AG09319 (cell line): ENCODE results near the gene DCAF5.
A peak's percentile ranks its signal among the peaks of the same experiment; 100 is the strongest.

Experiments used
- DNase-seq: peaks from one replicate; pipeline ENCODE4 v3.0.0-alpha.2; 2010; ENCODE audit warnings: low read depth; ENCODE audit errors: extremely low read depth
- TF ChIP-seq, protein P1 (sequence below): IDR thresholded peaks from 2 replicates; pipeline ENCODE4 v1.5.1; 2011; ENCODE audit warnings: low read depth, mild to moderate bottlenecking, inconsistent platforms, low read length, moderate library complexity

Gene DCAF5

DNA sequence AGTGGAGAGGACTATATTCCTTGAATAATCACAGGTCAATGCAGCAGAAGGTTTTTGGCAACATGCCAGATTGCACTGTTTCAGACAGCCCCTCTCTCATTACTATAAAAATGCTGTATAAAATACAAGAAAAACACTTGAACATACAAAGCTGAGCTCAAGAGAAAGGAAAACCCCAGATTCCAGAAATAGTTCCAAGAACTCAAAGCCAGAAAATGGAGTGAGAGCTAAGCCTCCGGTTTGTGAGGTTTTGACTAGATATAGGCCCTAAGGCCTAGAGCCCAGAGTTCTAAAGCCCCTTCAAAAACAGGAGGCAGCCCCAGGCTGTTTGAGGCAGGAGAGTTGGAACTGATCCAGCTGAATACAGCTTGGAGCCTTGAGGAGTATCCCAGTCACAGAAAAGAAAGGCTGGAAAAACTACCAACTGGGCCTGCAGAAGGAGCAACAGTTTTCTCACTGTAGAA lies 144.5 kb downstream of the DCAF5 start:
- TF ChIP-seq, protein P1, sequence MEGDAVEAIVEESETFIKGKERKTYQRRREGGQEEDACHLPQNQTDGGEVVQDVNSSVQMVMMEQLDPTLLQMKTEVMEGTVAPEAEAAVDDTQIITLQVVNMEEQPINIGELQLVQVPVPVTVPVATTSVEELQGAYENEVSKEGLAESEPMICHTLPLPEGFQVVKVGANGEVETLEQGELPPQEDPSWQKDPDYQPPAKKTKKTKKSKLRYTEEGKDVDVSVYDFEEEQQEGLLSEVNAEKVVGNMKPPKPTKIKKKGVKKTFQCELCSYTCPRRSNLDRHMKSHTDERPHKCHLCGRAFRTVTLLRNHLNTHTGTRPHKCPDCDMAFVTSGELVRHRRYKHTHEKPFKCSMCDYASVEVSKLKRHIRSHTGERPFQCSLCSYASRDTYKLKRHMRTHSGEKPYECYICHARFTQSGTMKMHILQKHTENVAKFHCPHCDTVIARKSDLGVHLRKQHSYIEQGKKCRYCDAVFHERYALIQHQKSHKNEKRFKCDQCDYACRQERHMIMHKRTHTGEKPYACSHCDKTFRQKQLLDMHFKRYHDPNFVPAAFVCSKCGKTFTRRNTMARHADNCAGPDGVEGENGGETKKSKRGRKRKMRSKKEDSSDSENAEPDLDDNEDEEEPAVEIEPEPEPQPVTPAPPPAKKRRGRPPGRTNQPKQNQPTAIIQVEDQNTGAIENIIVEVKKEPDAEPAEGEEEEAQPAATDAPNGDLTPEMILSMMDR, result no peak
- DNase-seq, result no peak

DNA sequence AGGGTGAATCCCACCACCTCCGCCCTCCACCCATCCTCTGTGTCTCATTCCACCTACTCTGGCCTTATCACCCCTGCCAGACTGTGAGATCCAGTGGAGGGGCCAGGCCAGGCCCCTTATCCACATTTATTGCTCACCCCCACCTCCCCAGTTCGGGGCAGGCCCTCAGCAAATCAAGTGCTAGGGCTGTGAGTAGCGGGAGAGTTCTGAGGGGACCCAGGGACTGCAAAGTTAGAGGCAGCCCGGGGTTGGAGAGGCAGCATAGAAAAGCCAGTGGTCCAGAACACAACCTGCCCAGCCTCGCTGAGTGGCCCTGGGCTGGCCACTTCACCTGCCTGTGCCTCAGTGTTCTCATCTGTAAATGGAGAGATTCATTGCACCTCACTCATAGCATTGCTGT lies 146.6 kb downstream of the DCAF5 start:
- no peak for DNase-seq
- TF ChIP-seq, protein P1, result no peak

DNA sequence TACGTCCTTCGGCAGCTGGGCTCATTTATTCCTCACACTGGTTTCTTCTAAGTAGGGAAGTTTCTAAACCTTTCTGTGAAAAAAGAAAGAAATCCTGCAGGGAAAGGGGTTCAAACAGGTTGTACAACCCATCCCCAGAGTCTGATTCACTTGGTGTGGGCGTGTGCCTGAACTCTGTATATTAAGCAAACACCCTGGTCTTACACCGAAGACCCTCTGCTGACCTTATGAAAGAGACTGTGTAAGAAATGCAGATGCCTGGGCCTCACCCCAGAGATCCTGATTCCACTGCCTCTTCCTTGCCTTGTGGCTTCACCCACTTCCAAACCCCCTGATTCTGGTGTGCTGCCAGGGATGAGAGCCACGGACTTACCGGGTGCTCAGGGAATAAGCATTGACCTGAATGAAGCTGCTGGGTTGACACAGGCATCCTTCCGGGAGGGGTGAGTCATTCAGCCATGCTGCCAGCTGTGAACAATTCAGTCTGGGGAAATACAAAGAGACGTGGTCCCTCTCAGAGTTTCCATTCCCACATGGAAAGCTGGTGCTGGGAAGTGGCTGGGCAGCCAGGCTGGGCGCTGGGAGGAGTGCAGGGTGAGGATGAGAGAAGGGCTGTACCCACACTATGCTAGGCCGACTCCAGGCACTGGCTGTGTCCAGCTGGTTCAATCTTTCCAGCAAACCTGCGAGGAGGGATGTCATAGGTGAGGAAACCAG lies 147.3 kb downstream of the DCAF5 start:
- TF ChIP-seq, protein P1, result no peak
- DNase-seq, result peak; percentile 72

DNA sequence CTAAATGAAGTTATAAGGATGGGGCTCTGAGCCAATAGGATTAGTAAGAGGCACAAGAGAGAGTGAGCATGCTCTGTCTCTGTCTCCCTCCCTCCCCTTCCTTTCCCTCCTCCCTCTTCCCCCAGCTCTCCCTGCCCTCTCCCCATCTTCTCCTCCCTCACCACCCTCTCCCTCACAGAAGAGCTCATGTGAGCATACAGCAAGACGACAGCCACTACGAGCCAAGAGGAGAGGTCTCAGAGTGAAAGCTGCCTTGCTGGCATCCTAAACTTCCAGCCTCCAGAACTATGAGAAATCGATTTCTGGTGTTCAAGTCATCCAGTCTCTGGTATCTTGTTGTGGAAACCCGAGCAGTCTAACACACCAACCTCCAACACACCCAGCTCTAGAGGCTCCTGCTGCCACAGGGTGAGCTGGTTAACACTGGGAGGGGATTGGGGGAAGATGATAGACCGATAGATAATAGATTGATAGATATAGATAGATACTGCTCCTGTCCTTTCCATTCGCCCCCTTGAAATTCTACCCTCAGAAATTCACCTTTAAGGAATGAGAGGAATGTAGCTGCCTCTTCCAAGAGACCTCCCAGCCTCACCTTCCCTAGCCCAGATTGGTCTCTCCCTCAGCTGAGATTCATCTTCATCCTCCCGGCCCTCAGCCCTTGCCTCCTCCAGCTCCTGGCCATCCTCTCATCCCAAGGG lies 148.0 kb downstream of the DCAF5 start:
- DNase-seq, result no peak
- TF ChIP-seq, protein P1, result no peak

DNA sequence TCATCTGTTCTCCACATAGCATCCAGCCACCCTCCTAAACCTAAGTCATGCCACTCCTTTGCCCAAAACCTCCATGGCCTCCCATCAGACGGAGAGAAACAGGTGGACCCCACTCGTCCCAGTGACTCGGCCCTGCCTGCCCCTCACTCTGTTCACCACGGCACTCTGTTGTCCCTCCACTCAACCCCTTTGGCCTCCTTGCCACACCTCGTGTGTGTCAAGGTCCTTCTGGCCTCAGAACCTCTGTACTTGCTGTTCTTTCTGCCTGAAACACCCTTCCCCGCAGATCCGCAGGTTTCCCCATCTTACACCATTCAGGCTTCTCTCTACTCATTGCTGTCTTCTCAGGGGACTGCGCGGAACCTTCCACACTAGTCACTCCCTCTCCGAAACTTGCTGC lies 149.3 kb downstream of the DCAF5 start:
- no peak for DNase-seq

DNA sequence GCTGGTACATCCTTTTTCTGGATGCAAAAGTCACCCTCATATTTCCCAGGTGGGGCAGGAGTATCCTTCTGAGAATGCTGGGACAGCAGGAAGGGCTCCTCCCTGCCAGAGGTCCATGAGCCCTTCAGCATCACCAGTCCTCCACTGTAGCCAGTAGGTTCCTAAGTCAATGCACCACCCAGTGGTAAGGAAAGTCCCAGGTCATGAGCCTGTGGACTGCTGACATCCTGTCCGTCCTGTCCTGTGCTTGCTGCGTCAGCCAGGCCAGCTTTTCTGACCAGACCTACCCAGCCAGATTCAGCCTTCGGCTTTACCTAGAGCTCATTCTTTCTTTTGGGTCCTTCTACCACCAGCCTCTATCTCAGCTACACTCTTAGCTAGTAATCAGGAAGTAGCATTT lies 150.8 kb downstream of the DCAF5 start:
- TF ChIP-seq, protein P1, result no peak; the same call in 1 of the 2 replicates
- no peak for DNase-seq

More for the DNA sequence above, 149.3 kb downstream of the DCAF5 start:
- TF ChIP-seq, protein P1, result no peak

DNA sequence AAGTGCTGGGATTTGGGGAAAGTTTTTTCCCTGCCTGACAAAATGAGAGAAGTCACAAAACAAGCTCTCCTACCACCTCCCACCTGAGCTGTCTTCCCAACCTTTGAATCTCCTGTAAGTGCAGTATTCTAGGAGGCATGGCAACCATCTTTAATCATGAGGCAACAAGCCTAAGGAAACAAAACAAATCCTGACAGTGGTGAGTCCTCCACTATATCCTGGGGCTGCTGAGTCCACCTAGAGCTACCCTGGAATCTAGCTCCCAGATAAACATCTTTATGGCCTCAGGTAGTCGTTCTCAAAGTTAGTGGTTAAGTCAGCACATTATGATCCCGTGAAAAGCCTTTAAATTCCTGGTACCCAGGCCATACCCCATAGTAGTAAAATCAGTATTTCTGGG lies 151.5 kb downstream of the DCAF5 start:
- DNase-seq, result no peak
- TF ChIP-seq, protein P1, result no peak
